ENCODE results near the gene DAD1. TPM values are rescaled to one million over a fixed set of nuclear protein-coding genes. Genes with fewer than 3 reads are reported as not detected.

Gene DAD1
- total RNA-seq, 2 donors from 2014 or later, result 163 to 219 TPM

- no peak for DNase-seq
- TF ChIP-seq CTCF (IDR thresholded peaks at IDR 0.05), result no peak
- H3K9me3 ChIP-seq, result no peaks in the 10 kb centered on the region
- H3K9ac ChIP-seq (ENCODE audit: low read depth in 2 of 2, low read length in 2 of 2), result no peak overlapping the region
- H3K36me3 ChIP-seq, result no peaks in the 10 kb centered on the region
- intact Hi-C loops (cut with DNase I), result no loop called here
- no peak overlapping the region for H3K4me3 ChIP-seq
- no peak overlapping the region for H3K27ac ChIP-seq
- H3K27me3 ChIP-seq, result no peaks in the 10 kb centered on the region
- H3K4me1 ChIP-seq, result no peaks in the 10 kb centered on the region
These were observed 53.1 kb downstream of the DAD1 start for GRCh38 chr14:22535916-22536315.

GRCh38 chr14:22535126-22535525 is 53.9 kb downstream of the DAD1 start:
- H3K4me3 ChIP-seq, result no peak overlapping the region
- no peaks in the 10 kb centered on the region for H3K4me1 ChIP-seq
- TF ChIP-seq CTCF (IDR thresholded peaks at IDR 0.05), result no peak
- H3K27me3 ChIP-seq, result no peaks in the 10 kb centered on the region
- H3K36me3 ChIP-seq, result no peaks in the 10 kb centered on the region
- intact Hi-C loops (cut with DNase I), result no loop called here
- DNase-seq, result no peak
- no peak overlapping the region for H3K9ac ChIP-seq (ENCODE audit: low read depth in 2 of 2, low read length in 2 of 2)
- H3K9me3 ChIP-seq, result no peaks in the 10 kb centered on the region
- no peak overlapping the region for H3K27ac ChIP-seq

- no peak overlapping the region for H3K4me3 ChIP-seq
- DNase-seq, result no peak
- H3K27me3 ChIP-seq, result no peaks in the 10 kb centered on the region
- H3K4me1 ChIP-seq, result no peaks in the 10 kb centered on the region
- no peaks in the 10 kb centered on the region for H3K36me3 ChIP-seq
- H3K9me3 ChIP-seq, result no peaks in the 10 kb centered on the region
- intact Hi-C loops (cut with DNase I), result no loop called here
- TF ChIP-seq CTCF (IDR thresholded peaks at IDR 0.05), result no peak
- H3K9ac ChIP-seq (ENCODE audit: low read depth in 2 of 2, low read length in 2 of 2), result no peak overlapping the region
- H3K27ac ChIP-seq, result no peak overlapping the region
These were observed 54.5 kb downstream of the DAD1 start for GRCh38 chr14:22534547-22534946.

- H3K9me3 ChIP-seq, result no peaks in the 10 kb centered on the region
- no peak for DNase-seq
- H3K4me3 ChIP-seq, result no peak overlapping the region
- intact Hi-C loops (cut with DNase I), result no loop called here
- H3K36me3 ChIP-seq, result no peaks in the 10 kb centered on the region
- H3K4me1 ChIP-seq, result no peaks in the 10 kb centered on the region
- TF ChIP-seq CTCF (IDR thresholded peaks at IDR 0.05), result no peak
- no peak overlapping the region for H3K9ac ChIP-seq (ENCODE audit: low read depth in 2 of 2, low read length in 2 of 2)
- H3K27me3 ChIP-seq, result no peaks in the 10 kb centered on the region
- H3K27ac ChIP-seq, result no peak overlapping the region
These were observed 55.2 kb downstream of the DAD1 start for GRCh38 chr14:22533739-22534359.

- Histone ChIP-seq H3K9ac (ENCODE audit: low read depth in 2 of 2, low read length in 2 of 2) (no peak overlapping the region), H3K27me3 (no peaks in the 10 kb centered on the region), H3K9me3 (no peaks in the 10 kb centered on the region), H3K36me3 (no peaks in the 10 kb centered on the region), H3K27ac (no peak overlapping the region), H3K4me1 (no peaks in the 10 kb centered on the region), H3K4me3 (no peak overlapping the region)
- DNase-seq, result no peak
- intact Hi-C loops (cut with DNase I), result no loop called here
- TF ChIP-seq CTCF (IDR thresholded peaks at IDR 0.05), result no peak
These were observed 55.8 kb downstream of the DAD1 start for GRCh38 chr14:22533057-22533704.
